AG08395 (cell line): ENCODE measurements around the gene LAMC3.

Experiments used
- DNase-seq: peaks from one replicate; pipeline ENCODE4 v3.0.0; 2012; ENCODE audit warnings: mixed read lengths, low spot score

LAMC3 gene

DNA sequence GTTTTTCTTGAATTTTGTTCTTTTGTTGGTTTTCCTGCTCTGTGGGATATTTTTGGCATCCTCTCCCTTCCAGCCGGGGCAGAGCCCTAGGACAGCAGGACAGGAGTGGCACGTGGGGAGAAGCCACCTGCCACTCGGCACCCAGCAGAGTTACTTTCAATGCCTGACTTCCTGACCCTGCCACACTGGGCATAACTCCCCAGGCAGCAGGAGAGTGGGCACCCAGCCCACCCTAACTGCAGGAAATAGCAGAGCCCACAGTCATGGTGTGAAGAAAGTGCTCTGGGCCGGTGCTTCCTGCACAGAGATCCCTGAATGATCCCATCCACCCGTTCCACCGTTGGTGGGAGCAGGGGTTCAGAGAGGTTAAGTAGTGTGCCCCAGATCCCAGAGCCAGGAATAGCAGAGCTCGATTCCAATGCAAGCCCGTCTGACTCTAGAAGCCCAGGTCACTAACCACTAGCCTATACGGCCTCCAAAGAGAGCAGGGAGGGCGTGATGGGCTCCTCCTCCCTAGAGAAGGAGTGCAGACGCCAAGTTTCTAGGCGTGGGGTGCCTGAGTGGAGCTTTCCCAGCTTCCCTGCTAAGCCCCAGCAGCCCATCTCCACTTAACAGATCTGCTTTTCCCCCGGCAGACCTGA is 108.3 kb downstream of the LAMC3 start:
- no peak for DNase-seq

DNA sequence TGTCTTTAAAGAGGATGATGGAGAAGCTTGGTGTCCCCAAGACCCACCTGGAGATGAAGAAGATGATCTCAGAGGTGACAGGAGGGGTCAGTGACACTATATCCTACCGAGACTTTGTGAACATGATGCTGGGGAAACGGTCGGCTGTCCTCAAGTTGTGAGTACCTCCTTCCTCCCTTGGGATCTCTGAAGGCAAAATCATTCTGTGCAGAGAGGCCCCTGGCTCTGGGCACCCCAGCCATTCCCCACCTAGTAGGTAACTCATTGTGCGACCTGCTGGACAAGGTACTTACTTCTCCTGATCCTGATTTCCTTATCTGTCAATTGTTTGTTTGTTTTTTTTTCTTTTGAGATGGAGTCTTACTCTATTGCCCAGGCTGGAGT is 108.8 kb downstream of the LAMC3 start:
- DNase-seq, result no peak

DNA sequence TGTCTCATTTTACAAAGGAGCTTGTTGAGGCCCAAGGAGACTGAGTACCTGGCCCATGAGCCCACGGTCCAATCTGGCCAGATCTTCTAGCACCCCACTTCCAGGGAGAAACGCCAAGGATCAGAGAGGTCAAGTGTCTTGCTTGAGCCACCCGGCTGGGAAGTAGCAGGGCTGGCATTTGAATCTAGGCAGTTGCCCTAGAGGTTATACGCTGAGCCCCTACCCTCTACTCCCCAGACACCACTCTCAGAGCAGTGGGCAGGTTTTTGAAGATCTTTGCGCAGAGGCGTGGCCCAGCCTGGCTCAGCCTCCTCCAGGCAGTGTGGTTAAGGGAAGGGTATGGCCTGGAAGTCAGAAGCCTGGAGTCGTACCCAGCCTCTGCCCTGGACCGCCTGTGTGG is 110.6 kb downstream of the LAMC3 start:
- no peak for DNase-seq

DNA sequence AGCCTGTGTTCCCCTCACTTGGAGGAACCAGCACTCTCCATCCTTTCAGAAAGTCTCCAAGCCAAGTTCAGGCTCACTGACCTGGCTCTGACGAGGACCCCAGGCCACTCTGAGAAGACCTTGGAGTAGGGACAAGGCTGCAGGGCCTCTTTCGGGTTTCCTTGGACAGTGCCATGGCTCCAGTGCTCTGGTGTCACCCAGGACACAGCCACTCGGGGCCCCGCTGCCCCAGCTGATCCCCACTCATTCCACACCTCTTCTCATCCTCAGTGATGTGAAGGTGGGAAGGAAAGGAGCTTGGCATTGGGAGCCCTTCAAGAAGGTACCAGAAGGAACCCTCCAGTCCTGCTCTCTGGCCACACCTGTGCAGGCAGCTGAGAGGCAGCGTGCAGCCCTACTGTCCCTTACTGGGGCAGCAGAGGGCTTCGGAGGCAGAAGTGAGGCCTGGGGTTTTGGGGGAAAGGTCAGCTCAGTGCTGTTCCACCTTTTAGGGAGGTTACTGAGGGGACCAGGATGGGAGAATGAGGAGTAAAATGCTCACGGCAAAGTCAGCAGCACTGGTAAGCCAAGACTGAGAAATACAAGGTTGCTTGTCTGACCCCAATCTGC is 111.8 kb downstream of the LAMC3 start:
- DNase-seq, result no peak

DNA sequence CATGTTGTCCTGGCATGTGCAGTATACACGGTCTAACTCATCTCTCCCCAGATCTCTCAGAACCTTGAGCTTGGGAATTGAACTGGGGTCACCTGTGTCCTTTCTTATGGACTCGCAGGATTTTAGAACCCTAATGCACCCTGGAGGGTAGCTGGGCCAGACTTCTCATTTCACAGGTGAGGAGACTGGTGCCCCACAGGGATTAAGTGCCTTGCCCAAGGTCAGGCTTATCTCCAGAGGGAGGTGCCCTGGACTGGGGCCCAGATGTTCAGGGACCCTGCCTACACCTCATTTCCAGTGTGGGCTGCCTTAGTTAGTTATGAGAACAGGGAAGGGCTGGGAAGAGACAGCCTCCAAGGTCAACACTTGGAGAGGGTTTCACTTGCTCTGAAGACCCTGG is 112.4 kb downstream of the LAMC3 start:
- DNase-seq, result no peak

DNA sequence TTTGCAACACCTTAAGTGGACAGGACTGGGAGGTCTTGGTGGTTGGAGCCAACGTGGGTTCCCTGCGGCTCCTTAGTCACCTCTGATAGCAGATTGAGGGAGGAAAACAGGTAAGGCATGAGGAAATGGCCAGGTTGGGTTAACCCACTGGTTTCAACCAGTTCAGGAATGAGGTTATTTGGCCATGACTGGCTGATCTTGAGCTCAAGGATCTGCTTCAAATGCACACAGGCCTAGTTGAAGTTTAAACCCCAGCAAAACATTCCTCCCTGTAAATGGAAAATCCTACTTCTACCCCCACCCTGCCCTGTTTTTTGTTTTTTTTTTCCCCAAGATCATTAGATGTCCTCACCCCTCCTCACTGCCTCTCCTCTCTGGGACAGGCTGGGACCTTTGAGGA is 113.2 kb downstream of the LAMC3 start:
- DNase-seq, result no peak

DNA sequence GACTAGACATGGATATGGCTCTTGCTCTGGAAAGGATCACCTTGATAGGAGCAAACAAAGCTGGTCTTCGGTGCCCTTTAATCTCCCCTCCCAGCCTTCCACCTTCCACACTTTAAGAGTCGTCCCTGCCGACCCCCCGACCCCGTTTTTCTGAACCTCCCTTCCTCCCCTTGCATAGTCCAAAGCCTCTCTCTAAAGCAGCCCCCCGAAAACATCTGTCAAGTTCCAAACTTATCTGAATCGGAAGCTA is 116.0 kb downstream of the LAMC3 start:
- DNase-seq, result no peak

DNA sequence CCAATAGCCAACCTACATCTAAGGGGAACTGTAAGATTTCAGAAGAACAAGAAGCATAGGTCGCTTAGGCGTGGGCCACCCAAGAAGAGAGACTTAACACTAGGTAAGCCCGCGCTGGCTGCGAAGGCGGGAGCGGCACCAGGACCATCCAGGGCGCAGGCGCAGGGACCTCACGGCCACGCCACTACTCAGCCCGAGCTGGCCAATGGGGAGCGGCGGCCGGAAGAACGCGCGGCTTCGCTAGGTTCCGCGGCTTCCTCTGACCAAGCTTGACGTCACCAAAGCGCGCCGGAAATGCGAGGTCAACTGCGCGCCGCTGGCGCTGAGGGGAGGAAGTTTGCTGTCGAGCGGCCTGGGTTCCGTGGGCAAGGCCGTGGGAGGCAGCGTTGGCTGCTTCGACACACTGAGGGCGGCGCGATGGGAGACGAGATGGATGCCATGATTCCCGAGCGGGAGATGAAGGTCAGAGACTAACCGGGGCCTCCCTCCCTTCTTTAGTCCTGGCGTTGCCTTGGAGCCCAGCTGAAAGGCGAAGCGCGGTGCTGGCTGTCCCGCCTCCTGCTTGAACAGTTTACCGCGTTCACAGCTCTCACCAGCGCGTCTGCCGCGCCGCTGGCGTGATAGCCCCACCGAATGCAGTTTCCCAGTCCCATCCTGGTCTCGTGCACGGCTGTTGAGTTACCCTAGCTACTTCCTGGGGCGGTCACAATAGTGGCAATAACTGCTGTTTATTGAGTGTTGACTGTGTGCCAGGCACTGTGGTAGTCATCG is 116.5 kb downstream of the LAMC3 start, which contains the start of gene NUP214:
Gene NUP214 (plus strand): TSS at position 299 of the 771 bp plus-strand sequence. CDS start 119 bp downstream, at position 418.
- DNase-seq, result peak; percentile 99

DNA sequence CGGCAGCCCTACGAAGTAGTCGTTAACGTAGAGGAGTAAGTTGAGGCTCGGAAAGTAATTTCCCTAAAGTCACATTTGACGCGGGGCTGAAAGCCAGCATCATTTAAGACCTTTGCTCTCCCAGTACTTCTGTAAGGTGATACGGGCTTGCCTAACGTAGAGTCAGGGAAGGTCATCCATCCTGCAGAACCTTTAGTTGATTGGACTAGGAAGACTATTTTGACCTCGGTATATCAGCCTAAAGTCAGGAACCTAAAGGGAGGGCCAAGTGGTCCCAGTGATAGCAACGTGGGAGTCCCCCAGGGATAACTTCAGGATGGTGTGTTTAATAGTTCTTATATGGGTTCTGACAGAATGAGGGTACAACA is 117.1 kb downstream of the LAMC3 start:
- DNase-seq, result no peak

DNA sequence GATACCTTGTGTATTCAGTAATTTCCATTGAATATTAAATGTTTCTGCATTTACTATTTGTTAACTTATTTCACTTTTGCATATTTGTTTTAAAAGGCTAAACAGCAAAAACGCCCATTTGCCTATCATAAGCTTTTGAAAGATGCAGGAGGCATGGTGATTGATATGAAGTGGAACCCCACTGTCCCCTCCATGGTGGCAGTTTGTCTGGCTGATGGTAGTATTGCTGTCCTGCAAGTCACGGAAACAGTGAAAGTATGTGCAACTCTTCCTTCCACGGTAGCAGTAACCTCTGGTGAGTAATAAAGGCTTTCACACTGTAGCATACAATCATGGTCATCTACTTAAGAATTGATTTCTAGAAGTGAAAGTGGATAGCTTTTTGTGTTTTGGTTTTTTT is 120.2 kb downstream of the LAMC3 start:
- DNase-seq, result no peak

DNA sequence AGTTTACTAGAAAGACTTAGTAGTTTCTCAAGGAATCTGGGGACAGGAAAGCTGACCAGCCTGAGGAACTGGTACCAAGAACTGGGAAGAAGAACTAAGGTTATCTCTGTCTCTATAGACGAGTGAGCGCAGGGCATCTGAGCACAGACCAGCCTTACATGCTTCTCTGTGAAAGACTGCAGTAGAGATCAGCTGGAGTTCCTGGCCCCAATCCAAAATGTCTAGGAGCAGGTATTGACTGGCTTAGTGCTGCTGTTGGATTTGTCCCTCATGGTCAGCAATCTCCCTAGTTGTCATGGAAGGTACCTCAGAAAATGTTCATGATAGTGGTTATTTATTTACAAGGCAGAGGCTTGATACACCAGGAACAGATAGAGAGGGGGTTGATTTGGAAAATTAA is 129.7 kb downstream of the LAMC3 start:
- no peak for DNase-seq

DNA sequence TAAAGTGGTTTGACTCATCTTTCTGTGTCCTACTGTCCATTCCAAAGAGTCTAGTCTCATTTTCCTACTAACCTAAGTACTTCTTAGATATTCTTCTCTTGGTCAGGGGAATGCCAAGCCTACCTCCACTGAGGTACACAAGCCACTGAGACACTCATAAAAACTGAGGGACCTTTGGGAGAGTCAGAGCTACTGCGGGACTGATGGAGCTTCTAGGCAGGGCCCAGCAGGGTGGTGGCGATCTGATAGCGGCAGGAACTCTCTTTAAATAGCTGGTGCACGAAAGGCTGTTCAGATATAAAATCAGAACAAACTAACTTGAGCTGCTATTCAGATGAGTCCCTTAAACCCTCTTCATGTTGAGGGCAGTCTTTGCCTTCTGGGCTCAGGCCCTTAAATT is 131.1 kb downstream of the LAMC3 start:
- no peak for DNase-seq

DNA sequence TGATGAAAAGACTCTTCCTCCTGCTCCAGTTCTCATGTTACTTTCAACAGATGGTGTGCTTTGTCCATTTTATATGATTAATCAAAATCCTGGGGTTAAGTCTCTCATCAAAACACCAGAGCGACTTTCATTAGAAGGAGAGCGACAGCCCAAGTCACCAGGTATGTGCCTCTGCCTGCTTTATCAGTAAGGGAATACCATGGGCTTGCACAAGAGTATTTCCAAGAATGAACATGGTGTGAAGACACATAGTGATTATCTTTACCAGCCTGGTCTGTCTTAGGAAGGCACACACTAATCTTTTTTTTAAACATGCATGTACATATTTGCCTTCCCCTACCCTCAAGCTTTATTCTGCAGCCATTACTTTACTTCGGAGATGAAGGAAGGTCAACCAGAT is 131.6 kb downstream of the LAMC3 start:
- no peak for DNase-seq

DNA sequence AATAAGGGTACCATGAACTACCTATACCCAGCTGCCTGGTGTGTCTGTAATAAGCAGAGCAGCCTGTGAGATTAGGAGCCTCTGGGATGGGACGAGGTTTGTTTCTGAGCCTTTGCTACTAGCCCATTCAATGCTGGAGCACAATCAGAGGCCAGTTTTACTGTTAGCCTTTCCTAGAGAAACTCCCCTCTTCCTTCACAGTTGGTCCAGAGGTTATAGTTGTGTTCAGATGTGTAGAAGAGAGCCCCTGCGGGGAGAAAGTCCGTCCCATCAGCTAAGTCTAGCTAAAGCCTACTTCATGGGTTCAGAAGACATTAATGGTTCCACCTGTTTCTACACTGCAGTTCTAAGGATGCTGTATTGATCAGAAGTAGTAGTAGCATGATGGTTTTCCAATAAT is 133.2 kb downstream of the LAMC3 start:
- no peak for DNase-seq
